Measurements from ENCODE around the gene CREM.

- TF ChIP-seq CTCF (IDR thresholded peaks at IDR 0.05; ENCODE audit: low read depth, low read length) (no peak), POLR2A (IDR thresholded peaks at IDR 0.05; ENCODE audit: extremely low read depth, insufficient read length) (no peak), MYC (IDR thresholded peaks at IDR 0.05; ENCODE audit: low read depth, low read length) (no peak)
Measured at GRCh38 chr10:35228058-35228457, 101.4 kb downstream of the CREM start.

All from NB4 (cell line).